SW 1271 (cell line): ENCODE results near the gene P4HA2.

Experiments
- DNase-seq, 2 experiments: peaks; one replicate each; lab custom pipeline; 2025; lab: John Stamatoyannopoulos, UW

Gene P4HA2

GRCh38 chr5:132227485-132228240, at the start of gene P4HA2:
Gene P4HA2 (minus strand): TSS chr5:132227853. CDS start chr5:132218626, 9,227 bp downstream.
- peak; percentile 58 to 77 for DNase-seq

- no peak for DNase-seq
These were observed 49.6 kb upstream of the P4HA2 start for GRCh38 chr5:132277256-132277655.

- DNase-seq: no peak
These were observed 47.9 kb upstream of the P4HA2 start for GRCh38 chr5:132275367-132276220.

GRCh38 chr5:132274050-132274792, 46.6 kb upstream of the P4HA2 start:
- no peak for DNase-seq

GRCh38 chr5:132273631-132274030, 46.0 kb upstream of the P4HA2 start:
- DNase-seq: no peak

DNA sequence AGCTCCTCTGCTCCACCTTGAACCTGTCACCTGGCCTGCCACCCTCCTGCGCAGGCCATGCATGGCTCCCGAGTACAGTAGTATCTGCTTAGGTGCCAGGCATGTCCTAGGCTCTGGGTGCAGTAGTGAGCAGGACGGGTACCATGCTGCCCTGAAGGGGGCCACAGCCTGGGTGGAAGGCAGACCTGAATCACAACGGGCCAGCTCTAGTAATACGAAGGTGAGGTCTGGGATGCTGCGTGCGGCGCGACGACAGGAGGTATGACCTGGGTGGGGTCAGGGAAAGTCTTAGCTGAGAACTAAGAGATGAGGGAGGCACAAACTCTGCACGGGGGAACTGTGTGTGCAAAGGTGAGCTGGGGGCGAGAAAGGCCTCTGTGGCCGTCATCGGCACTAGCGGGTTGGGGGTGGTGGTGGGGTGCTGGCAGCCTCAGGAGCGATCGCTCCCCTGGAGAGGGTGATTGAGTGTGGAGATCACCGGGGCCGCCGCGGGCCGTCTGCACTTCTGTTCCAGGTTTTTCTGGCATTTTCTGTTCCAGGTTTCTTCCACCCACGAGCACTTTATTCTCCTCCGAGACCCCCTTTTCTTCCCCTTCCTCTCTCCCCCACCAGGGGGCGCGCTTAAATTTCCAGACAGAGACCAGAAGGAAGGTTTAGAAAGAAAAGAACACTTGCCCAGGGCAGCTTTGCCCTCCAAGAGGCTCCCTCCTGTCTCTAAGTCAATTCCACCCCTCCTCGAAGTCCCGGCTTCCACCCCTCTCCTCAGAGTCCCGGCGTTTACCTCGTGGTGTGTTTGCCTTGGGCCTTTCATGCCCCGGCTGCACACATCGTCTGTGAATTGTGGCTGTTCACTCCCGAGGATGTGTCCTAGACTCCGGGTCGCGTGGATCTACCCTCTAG, 44.9 kb upstream of the P4HA2 start:
- DNase-seq: peak; percentile 32 to 69

- no peak for DNase-seq
These were observed 43.9 kb upstream of the P4HA2 start for GRCh38 chr5:132271251-132272246.

- no peak for DNase-seq
These were observed 43.1 kb upstream of the P4HA2 start for GRCh38 chr5:132270706-132271105.

GRCh38 chr5:132270335-132270665, 42.6 kb upstream of the P4HA2 start:
- DNase-seq: no peak

DNA sequence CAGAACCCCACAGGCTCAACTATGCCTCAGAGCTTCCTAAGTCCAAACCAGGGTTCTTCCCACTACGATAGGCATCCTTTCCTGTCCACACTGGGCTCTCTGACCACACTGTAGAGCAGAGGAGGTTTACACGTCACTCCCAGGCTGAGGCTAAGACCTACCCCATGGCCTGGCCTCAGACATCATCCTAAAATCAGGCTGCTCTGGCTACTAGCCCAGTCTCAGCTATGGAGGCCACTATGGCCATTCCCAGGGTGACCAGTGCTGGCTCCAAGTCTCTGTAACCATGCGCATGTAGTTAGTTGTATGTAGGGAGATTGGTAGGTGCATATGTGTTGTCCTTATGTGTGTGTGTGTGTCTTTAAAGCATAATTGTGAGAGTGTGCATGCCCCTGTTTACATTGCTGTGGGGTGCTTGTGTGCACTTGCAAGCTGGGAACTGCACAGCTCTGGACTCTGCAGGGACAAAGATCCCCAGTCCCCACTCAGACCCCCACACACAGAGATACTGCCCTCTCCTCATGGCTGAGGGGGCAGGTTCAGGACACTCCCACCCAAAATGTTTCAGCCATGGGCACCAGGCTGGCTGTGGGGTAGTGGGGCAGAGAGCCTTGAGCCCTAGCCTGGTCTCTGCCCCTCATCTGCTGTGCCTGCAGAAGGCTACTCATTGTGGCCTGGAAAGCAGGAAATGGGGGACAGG, 42.1 kb upstream of the P4HA2 start:
- DNase-seq: no peak

- DNase-seq: no peak
These were observed 41.3 kb upstream of the P4HA2 start for GRCh38 chr5:132268769-132269551.

DNA sequence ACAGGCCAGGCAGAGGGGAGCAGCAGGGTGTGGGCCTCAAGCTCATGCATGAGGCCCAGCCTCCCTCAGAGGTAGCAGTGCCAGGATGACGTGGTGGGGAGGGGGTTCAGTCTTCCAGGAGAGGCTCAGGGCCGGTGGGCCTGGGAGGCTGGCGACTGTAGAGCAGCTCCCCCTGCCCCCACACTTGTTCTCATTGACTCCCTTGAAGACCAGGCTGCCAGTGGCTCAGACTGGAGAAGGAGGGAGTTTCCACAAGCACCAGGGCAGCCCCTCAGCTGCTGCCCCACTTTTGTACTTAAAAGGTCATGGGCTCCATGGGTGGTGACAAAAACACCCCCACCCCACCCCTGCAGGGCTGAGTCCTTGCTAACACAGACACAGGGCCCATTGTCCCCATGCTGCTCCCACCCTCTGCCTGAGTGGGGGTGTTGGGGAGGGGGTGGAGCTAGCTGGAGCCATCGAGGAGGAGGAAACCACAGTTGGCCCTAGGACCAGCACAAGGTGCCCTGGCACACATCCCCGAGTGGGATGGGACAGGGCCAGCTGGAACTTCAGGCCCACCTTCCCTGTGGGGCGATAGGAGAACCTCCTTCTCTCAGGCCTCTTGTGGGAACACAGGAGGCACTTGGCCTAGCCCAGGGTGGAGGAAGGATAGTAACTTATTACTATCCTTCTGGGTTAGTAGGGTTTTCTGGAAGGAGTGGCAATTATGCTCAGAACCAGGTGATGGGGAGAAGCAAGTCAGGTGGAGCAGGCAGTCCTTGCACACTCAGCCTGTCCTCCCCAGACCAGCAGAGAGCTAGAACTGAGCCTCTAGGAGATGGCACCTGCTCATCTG, 40.5 kb upstream of the P4HA2 start:
- DNase-seq: no peak

DNA sequence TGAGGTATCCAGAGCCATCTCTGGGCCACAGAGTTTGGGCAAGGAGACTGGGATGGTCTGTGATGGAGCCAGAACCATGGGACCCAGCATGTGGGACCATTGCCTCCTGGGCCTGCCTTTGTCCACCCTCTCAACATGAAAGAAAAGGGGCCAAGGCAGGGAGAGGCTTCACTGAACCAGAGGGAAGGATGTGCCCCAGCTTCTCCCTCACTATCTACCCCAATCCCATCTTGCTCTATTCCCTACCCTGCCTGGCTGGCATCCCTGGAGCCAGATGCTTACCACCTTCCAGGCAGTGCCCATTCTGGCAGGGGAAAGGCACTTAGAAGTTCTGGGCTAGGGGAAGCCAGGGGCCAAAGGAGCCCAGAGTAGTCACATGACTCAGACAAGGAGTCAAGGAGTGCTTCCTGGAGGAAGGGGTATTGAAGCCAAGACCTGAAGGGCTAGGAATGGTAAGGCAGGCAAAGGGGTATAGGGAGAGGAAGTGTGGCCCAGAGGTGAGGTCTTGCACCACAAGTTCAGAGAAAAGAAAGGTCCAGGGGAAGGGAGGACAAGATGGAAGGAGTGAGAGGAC, 39.6 kb upstream of the P4HA2 start:
- DNase-seq: no peak

DNA sequence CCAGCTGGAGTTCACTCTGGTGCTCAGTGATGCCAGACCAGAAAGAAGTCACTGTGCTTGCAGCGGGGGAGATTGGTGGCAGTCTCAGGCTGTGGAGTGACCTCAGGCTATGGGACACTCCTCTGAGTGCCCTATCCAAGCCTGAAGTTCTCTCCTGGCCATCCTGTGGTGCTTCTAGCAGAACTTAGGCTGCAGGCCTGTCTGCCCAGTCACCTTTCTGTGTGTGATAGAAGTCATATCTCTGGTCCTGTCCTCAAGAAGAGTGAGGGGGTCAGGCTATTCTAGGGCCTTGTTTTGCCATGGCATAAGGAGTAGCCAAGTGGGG, 39.1 kb upstream of the P4HA2 start:
- no peak for DNase-seq

DNA sequence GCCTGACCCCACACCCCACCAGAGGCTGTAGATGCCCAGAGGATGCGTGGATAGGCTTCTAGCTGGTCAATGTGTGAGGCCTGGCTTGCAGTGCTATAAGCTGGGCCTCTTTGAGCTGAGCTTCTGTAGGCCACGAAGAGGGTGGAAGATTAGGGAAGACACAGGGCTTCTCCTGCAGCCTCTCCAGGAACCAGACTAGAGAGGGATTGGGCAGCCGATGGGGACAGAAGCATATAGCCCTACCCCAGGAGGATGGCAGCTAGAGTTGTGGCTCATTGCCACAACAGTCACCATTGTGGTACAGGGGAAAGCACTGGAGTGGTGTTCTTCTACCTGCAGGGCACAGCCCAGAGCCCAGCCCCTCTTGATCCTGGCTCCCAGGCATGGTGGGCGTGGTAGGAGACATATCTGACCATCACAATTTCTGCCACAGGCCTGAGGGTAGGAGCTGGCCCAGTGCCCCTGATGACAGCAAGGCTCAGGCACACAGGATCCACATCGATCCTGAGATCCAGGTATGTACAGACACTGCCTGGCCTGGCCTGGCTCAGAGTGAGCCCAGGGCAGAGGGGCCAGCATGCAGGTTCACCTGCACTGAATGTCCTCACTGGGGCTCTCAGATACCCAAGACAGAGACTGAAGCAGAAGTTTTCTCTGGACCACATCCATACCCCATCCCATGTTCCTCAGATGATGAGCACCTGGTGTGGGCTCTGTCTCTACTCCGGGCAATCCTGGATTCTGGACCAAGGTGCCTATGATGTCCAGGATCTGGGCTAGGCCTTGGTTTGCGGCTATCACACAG, 38.6 kb upstream of the P4HA2 start:
- DNase-seq: no peak

GRCh38 chr5:132265336-132266030, 37.8 kb upstream of the P4HA2 start:
- DNase-seq: peak in 1 of 2 experiments; percentile 46
